Mucosa of rectum (tissue), 2 donors: ENCODE measurements around the gene SCAMP3.

Experiments used
- H3K27ac ChIP-seq, 2 donors: one replicate each; pipeline ENCODE4 v1.7.0; 2013; ENCODE audit warnings: inconsistent platforms in 2 of 2, low read depth in 2 of 2, low read length in 2 of 2
- H3K27me3 ChIP-seq, 2 donors: one replicate each; pipeline ENCODE4 v1.7.0; 2013; ENCODE audit warnings: low read length in 2 of 2; ENCODE audit not compliant: control insufficient read depth in 2 of 2, insufficient read depth in 2 of 2
- H3K36me3 ChIP-seq, 2 donors: one replicate each; pipeline ENCODE4 v1.7.0; 2013; ENCODE audit warnings: low read length in 2 of 2; ENCODE audit not compliant: control insufficient read depth in 2 of 2, insufficient read depth in 2 of 2
- H3K4me1 ChIP-seq, 2 donors: one replicate each; pipeline ENCODE4 v1.7.0; 2013; ENCODE audit warnings: low read length in 2 of 2, mild to moderate bottlenecking in 1 of 2; ENCODE audit not compliant: control insufficient read depth in 2 of 2, insufficient read depth in 2 of 2
- H3K4me3 ChIP-seq, 2 donors: one replicate each; pipeline ENCODE4 v1.7.0; 2013; ENCODE audit warnings: low read length in 2 of 2
- H3K9ac ChIP-seq, 2 donors: one replicate each; pipeline ENCODE4 v1.7.0; 2013; ENCODE audit warnings: low read length in 2 of 2, low read depth in 1 of 2, mild to moderate bottlenecking in 1 of 2
- H3K9me3 ChIP-seq, 2 donors: one replicate each; pipeline ENCODE4 v1.7.0; 2013; ENCODE audit warnings: low read length in 2 of 2; ENCODE audit not compliant: control insufficient read depth in 2 of 2
- donor health status: healthy.
- donor health status: Normal muscosa, but diverticular disease.

The SCAMP3 gene

GRCh38 chr1:155255243-155256007, 6.7 kb downstream of the SCAMP3 start, which contains the start of gene ENTREP3:
ENTREP3 (minus strand) TSS chr1:155255483; CDS start chr1:155254877, 606 bp downstream.
- H3K4me3 ChIP-seq = peak within 1 kb of the TSS; percentile 83 to 87
- H3K9me3 ChIP-seq = no peaks in the 10 kb centered on the region
- peaks cover 13 to 19% of the 10 kb centered on the region in 2 donors for H3K4me1 ChIP-seq
- H3K27ac ChIP-seq = peak within 1 kb of the TSS; percentile 94 to 95
- no peaks in the 10 kb centered on the region for H3K27me3 ChIP-seq
- H3K36me3 ChIP-seq = peaks cover 3 to 18% of the 10 kb centered on the region in 2 donors
- peak within 1 kb of the TSS; percentile 89 to 94 for H3K9ac ChIP-seq

DNA sequence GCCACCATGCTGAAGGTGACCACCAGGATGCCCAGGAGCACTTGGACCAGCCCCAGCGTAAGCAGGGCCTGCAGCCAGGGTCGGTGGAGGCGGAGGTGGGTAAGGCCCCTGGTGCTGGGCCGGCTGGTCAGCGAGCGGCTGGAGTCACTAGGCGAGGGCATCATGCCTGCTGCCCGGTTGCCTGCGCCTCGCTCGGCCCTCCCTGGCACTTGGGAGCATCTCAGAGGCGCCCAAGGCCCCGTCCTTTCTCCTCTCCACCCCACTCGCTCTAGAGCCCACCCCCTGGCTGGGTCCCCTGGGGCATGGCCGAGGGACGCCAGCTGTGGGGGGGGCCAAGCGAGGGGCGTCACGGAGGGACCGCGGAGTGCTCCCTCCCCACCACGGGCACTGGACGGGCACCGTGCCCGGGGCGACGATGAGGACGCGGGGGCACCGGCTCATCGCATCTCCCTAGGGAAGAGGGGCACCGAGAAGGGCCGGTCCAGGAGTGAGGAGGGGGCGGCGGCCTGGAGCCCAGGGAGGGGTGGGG, 7.4 kb downstream of the SCAMP3 start:
- no peaks in the 10 kb centered on the region for H3K9me3 ChIP-seq
- H3K27ac ChIP-seq = peak overlapping the region; percentile 94 to 95
- H3K27me3 ChIP-seq = no peaks in the 10 kb centered on the region
- peak overlapping the region; percentile 83 to 87 for H3K4me3 ChIP-seq
- H3K9ac ChIP-seq = peak overlapping the region; percentile 32 to 89
- peaks cover 0 to 15% of the 10 kb centered on the region in 2 donors for H3K36me3 ChIP-seq
- H3K4me1 ChIP-seq = peaks cover 13 to 20% of the 10 kb centered on the region in 2 donors

DNA sequence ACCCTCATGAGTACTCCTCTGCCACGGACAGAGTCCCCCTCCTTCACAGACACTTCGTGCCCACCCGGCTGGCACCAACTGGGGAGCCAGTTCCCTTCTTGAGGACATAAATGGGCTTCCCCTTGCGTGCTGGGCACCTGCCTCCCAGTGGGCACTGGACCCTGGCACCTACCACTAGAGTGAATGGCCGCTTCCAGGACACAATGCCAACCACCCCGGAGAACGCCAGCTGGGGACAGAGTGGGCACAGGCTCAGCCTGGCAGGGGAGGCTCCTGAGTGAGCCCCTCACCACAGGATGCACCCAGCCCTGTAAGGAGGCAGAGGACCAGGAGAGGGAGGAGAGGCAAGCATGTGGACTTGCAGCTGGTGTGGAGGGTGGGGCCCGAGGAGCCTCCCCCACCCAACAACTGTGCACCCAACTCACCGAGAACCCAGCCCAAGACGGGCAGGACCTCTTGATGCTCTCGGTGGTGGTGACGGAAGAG, 7.9 kb downstream of the SCAMP3 start:
- Histone ChIP-seq H3K36me3 (peaks cover 0 to 12% of the 10 kb centered on the region in 2 donors), H3K27ac (peak overlapping the region in 1 of 2 donors; percentile 94), H3K27me3 (no peaks in the 10 kb centered on the region), H3K4me1 (peaks cover 13 to 20% of the 10 kb centered on the region in 2 donors), H3K4me3 (peak overlapping the region; percentile 83 to 87), H3K9me3 (no peaks in the 10 kb centered on the region), H3K9ac (peak overlapping the region; percentile 32 to 89)

- peak overlapping the region in 1 of 2 donors; percentile 89 for H3K9ac ChIP-seq
- H3K36me3 ChIP-seq = peaks cover 0 to 12% of the 10 kb centered on the region in 2 donors
- peaks cover 13 to 20% of the 10 kb centered on the region in 2 donors for H3K4me1 ChIP-seq
- peak overlapping the region in 1 of 2 donors; percentile 83 for H3K4me3 ChIP-seq
- H3K9me3 ChIP-seq = no peaks in the 10 kb centered on the region
- H3K27me3 ChIP-seq = no peaks in the 10 kb centered on the region
- H3K27ac ChIP-seq = no peak overlapping the region
Observed at GRCh38 chr1:155253797-155254196, 8.4 kb downstream of the SCAMP3 start.

DNA sequence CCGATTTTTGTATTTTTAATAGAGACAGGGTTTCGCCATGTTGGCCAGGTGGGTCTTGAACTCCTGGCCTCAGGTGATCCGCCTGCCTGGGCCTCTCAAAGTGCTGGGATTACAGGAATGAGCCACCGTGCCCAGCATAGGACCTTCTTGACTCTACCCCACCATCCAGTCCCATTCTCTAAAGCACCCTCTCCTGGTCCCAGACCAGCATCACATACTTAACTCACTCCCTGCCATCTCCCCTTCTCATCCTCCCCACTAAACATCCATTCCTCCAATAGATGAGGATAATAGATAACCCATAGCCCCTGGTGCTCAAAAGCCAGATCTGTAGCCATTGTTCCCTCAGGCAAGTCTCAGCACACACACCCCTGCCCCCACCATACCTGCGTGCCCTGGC, 9.0 kb downstream of the SCAMP3 start:
- peaks cover 13 to 20% of the 10 kb centered on the region in 2 donors for H3K4me1 ChIP-seq
- no peak overlapping the region for H3K4me3 ChIP-seq
- H3K27ac ChIP-seq = no peak overlapping the region
- H3K9me3 ChIP-seq = no peaks in the 10 kb centered on the region
- H3K36me3 ChIP-seq = peaks cover 0 to 8% of the 10 kb centered on the region in 2 donors
- no peak overlapping the region for H3K9ac ChIP-seq
- H3K27me3 ChIP-seq = no peaks in the 10 kb centered on the region

- H3K27ac ChIP-seq = no peak overlapping the region
- peaks cover 13 to 20% of the 10 kb centered on the region in 2 donors for H3K4me1 ChIP-seq
- no peaks in the 10 kb centered on the region for H3K9me3 ChIP-seq
- no peaks in the 10 kb centered on the region for H3K27me3 ChIP-seq
- peak overlapping the region in 1 of 2 donors; percentile 7 for H3K4me3 ChIP-seq
- H3K9ac ChIP-seq = no peak overlapping the region
- peaks cover 0 to 2% of the 10 kb centered on the region in 2 donors for H3K36me3 ChIP-seq
Observed at GRCh38 chr1:155251566-155251965, 10.6 kb downstream of the SCAMP3 start.

GRCh38 chr1:155250633-155251449, 11.3 kb downstream of the SCAMP3 start:
- peaks cover 10 to 20% of the 10 kb centered on the region in 2 donors for H3K4me1 ChIP-seq
- H3K9ac ChIP-seq = peak overlapping the region; percentile 65 to 66
- H3K27me3 ChIP-seq = no peaks in the 10 kb centered on the region
- H3K9me3 ChIP-seq = no peaks in the 10 kb centered on the region
- no peaks in the 10 kb centered on the region for H3K36me3 ChIP-seq
- H3K27ac ChIP-seq = peak overlapping the region in 1 of 2 donors; percentile 38
- peak overlapping the region; percentile 25 to 67 for H3K4me3 ChIP-seq

DNA sequence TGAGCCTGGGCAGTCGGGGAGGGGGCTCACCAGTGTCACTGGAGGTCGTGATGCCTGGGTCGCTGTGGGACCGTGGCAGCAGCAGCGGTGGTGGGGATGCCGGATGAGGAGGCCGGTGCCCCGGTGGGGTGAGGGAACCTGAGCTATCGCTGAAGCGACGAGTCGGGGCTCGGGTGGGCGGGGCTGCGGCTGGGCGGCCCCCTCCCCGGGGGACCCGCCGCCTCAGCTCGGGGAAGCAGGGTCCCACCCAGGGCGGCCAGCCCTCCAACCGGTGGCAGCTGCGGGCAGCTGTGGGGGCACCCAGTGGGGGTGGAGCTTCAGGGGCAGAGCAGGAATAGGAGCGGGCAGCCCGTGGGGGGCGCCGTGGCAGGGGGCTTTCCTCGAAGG, 11.9 kb downstream of the SCAMP3 start:
- no peaks in the 10 kb centered on the region for H3K9me3 ChIP-seq
- peak overlapping the region; percentile 65 to 66 for H3K9ac ChIP-seq
- H3K36me3 ChIP-seq = no peaks in the 10 kb centered on the region
- no peaks in the 10 kb centered on the region for H3K27me3 ChIP-seq
- H3K4me3 ChIP-seq = peak overlapping the region; percentile 25 to 67
- H3K4me1 ChIP-seq = peaks cover 10 to 21% of the 10 kb centered on the region in 2 donors
- H3K27ac ChIP-seq = peak overlapping the region in 1 of 2 donors; percentile 23

DNA sequence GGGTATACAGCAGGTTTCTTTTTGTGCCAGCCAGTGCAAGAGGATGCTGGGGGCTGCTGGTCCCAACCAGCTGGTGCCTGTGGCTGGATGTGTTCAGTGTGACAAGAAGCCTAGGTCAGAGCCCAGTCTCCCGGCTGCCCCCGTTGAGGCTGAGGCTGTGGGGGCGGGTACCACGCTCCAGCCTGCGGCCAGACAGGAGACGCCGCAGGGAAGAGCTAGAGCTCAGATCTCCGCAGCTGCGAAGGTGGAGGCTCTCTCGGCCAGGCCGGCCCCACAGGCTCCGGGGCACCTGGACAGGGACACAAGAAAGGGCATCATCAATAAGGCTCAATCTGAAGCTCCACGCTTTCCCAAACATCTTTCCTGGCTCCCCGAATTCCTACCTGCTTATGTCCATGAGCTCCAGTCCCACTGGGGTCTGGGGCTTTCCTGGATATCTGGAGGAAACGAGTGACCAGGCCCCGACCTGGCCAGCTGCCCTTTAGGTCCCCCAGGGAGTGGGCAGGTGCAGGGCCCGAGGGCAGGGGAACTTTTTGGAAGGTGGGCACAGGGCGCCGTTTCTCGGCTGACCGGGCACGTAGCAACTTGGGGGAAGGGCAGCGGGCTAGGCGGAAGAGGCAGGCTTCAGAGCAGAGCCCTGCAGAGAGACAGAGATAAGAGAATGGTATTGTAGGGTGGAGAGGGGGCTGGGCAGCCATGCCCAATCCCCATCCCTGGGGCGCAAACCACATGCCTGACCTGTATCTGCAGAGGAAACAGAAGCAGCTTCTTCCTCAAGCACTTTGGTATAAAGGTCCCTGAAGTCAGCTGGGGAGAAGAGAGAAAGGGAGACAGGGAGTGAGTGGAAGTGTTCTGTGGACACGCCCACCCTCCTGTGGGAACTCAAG, 14.2 kb downstream of the SCAMP3 start:
- no peaks in the 10 kb centered on the region for H3K27me3 ChIP-seq
- no peak overlapping the region for H3K27ac ChIP-seq
- no peaks in the 10 kb centered on the region for H3K36me3 ChIP-seq
- no peaks in the 10 kb centered on the region for H3K9me3 ChIP-seq
- H3K9ac ChIP-seq = no peak overlapping the region
- peaks cover 17 to 18% of the 10 kb centered on the region in 2 donors for H3K4me1 ChIP-seq
- H3K4me3 ChIP-seq = no peak overlapping the region
